Astrocyte (in vitro differentiated cells and primary cell): ENCODE data around the gene EFTUD2. TPM values are rescaled to one million over a fixed set of nuclear protein-coding genes. Genes with fewer than 3 reads are reported as not detected.

ENCODE experiments used
- DNase-seq: peaks from one replicate; pipeline ENCODE4 v3.0.0-alpha.2; 2010; ENCODE audit warnings: low read depth
- FAIRE-seq: peaks from 2 replicates; lab custom pipeline; 2011; peaks lifted over from hg19 to GRCh38; lab: Jason Lieb, UNC
- H2AFZ ChIP-seq: 2 replicates; pipeline ENCODE4 v1.6.0; 2012; ENCODE audit warnings: low read depth, low read length, inconsistent platforms
- H3K27ac ChIP-seq: 2 replicates; pipeline ENCODE4 v1.5.1; 2011; ENCODE audit warnings: low read depth, low read length, inconsistent platforms
- H3K27me3 ChIP-seq: 2 replicates; pipeline ENCODE4 v1.6.0; 2011; ENCODE audit warnings: low read length, inconsistent platforms; ENCODE audit not compliant: insufficient read depth
- H3K36me3 ChIP-seq: 2 replicates; pipeline ENCODE4 v1.5.1; 2011; ENCODE audit warnings: low read length, inconsistent platforms; ENCODE audit not compliant: insufficient read depth
- H3K4me1 ChIP-seq: 2 replicates; pipeline ENCODE4 v1.5.1; 2011; ENCODE audit warnings: low read length, inconsistent platforms; ENCODE audit not compliant: insufficient read depth
- H3K4me2 ChIP-seq: 2 replicates; pipeline ENCODE4 v1.6.0; 2012; ENCODE audit warnings: low read length, inconsistent platforms
- H3K4me3 ChIP-seq: 2 replicates; pipeline ENCODE4 v1.5.1; 2011; ENCODE audit warnings: low read depth, mild to moderate bottlenecking, low read length, inconsistent platforms; ENCODE audit not compliant: insufficient read depth
- H3K79me2 ChIP-seq: 2 replicates; pipeline ENCODE4 v1.6.0; 2012; ENCODE audit warnings: mild to moderate bottlenecking, low read length, inconsistent platforms; ENCODE audit not compliant: insufficient read depth
- H3K9ac ChIP-seq: 2 replicates; pipeline ENCODE4 v1.6.0; 2012; ENCODE audit warnings: mild to moderate bottlenecking, low read length, inconsistent platforms
- H3K9me3 ChIP-seq: 2 replicates; pipeline ENCODE4 v1.5.1; 2012; ENCODE audit warnings: low read depth, mild to moderate bottlenecking, low read length, inconsistent platforms; ENCODE audit not compliant: insufficient read depth
- H4K20me1 ChIP-seq: 2 replicates; pipeline ENCODE4 v1.6.0; 2012; ENCODE audit warnings: low read length, inconsistent platforms; ENCODE audit not compliant: insufficient read depth
- H3K27ac Mint-ChIP-seq: one replicate; pipeline ENCODE4 v1.8.0; 2021; ENCODE audit warnings: mild to moderate bottlenecking, mixed read lengths; ENCODE audit not compliant: unreplicated experiment
- H3K27me3 Mint-ChIP-seq: one replicate; pipeline ENCODE4 v1.8.0; 2021; ENCODE audit warnings: low read depth, mixed read lengths; ENCODE audit not compliant: unreplicated experiment
- H3K36me3 Mint-ChIP-seq: one replicate; pipeline ENCODE4 v1.8.0; 2021; ENCODE audit warnings: low read depth, mixed read lengths; ENCODE audit not compliant: unreplicated experiment
- H3K4me1 Mint-ChIP-seq: one replicate; pipeline ENCODE4 v1.8.0; 2021; ENCODE audit warnings: low read depth, mixed read lengths; ENCODE audit not compliant: unreplicated experiment
- H3K4me3 Mint-ChIP-seq: one replicate; pipeline ENCODE4 v1.8.0; 2021; ENCODE audit warnings: mild to moderate bottlenecking, moderate library complexity, mixed read lengths; ENCODE audit not compliant: unreplicated experiment
- H3K9me3 Mint-ChIP-seq: one replicate; pipeline ENCODE4 v1.8.0; 2021; ENCODE audit warnings: mild to moderate bottlenecking, mixed read lengths; ENCODE audit not compliant: unreplicated experiment
- EZH2 ChIP-seq: IDR thresholded peaks from 2 replicates; pipeline ENCODE4 v1.6.1; 2012; ENCODE audit warnings: mild to moderate bottlenecking, low read length, inconsistent platforms; ENCODE audit not compliant: insufficient read depth
- total RNA-seq: library from RNA; stranded (reverse); gene quantifications from 2 replicates; pipeline ENCODE4 v1.2.1, GENCODE V29; 2021
- TF ChIP-seq, protein P1 (sequence below): IDR thresholded peaks from 2 replicates; pipeline ENCODE4 v1.5.1; 2011; ENCODE audit warnings: low read depth, mild to moderate bottlenecking, inconsistent platforms, low read length, moderate library complexity; ENCODE audit not compliant: insufficient read depth

EFTUD2 gene
- total RNA-seq, 1 donor from 2014 or later = 129 TPM

DNA sequence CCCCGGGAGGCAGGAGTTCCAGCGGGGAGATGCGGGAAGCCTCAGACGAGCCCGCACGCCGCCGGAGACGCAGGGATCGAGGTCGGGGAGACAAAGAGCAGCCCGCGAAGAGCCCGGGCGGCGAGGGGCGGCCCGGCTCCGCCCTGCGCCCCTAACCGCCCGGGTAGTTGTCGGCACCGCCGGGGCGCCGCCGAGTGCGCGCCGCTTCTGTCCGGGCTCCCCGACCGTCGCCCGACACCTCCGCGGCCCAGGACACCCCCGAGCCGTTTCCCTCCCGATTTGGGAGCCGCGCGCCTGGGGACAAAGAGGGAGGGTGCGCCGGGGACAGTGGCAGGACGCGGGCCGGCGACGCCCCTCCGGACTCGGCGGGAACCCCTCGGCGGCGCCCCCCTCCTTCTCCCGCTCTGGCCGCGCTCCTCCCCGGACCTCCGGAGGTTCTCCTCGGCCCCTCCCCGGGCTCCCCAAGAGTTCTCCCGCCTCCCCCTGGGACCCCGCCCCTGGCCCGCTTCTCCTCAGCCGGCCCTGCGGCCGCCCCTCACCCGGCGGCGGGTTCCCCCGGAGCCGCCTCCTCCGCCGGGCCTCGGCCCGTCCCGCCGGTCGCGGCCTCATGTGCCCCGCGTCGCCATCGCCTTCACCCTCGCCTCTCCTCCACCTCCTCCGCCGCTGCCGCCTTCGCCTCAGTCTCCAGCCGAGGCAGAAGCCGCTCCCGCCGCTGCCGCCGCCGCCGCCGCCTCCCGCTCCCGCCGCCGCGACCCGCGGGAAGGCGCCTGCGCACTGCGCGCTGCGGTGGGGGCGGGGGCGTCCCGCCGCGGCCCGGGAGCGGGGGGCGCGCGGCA is 69.5 kb downstream of the EFTUD2 start, which contains the start of gene GJC1:
Gene GJC1 (minus strand): TSS at position 765 of the 836 bp plus-strand sequence. CDS start 24,470 bp downstream, outside the sequence.
- peaks cover 8% of the 10 kb centered on the region for H3K4me1 ChIP-seq
- H3K9ac ChIP-seq = peak within 1 kb of the TSS; percentile 94
- H3K4me2 ChIP-seq = peak within 1 kb of the TSS; percentile 90
- peaks cover 3% of the 10 kb centered on the region for H3K27me3 Mint-ChIP-seq
- peak within 1 kb of the TSS; percentile 84 for H3K27ac ChIP-seq
- H3K36me3 ChIP-seq = no peaks in the 10 kb centered on the region
- no peak for DNase-seq
- peak within 1 kb of the TSS; percentile 99 for H3K4me3 Mint-ChIP-seq
- peaks cover 7% of the 10 kb centered on the region for H3K4me1 Mint-ChIP-seq
- no peaks in the 10 kb centered on the region for H3K36me3 Mint-ChIP-seq
- peaks cover 17% of the 10 kb centered on the region for H4K20me1 ChIP-seq
- H2AFZ ChIP-seq = peak within 1 kb of the TSS; percentile 93
- no peaks in the 10 kb centered on the region for H3K9me3 Mint-ChIP-seq
- H3K4me3 ChIP-seq = peak within 1 kb of the TSS; percentile 97
- H3K79me2 ChIP-seq = peaks cover 51% of the 10 kb centered on the region
- H3K27ac Mint-ChIP-seq = peak within 1 kb of the TSS; percentile 92
- no peak for FAIRE-seq
- no peaks in the 10 kb centered on the region for H3K27me3 ChIP-seq
- H3K9me3 ChIP-seq = no peaks in the 10 kb centered on the region
- TF ChIP-seq, protein P1, sequence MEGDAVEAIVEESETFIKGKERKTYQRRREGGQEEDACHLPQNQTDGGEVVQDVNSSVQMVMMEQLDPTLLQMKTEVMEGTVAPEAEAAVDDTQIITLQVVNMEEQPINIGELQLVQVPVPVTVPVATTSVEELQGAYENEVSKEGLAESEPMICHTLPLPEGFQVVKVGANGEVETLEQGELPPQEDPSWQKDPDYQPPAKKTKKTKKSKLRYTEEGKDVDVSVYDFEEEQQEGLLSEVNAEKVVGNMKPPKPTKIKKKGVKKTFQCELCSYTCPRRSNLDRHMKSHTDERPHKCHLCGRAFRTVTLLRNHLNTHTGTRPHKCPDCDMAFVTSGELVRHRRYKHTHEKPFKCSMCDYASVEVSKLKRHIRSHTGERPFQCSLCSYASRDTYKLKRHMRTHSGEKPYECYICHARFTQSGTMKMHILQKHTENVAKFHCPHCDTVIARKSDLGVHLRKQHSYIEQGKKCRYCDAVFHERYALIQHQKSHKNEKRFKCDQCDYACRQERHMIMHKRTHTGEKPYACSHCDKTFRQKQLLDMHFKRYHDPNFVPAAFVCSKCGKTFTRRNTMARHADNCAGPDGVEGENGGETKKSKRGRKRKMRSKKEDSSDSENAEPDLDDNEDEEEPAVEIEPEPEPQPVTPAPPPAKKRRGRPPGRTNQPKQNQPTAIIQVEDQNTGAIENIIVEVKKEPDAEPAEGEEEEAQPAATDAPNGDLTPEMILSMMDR = no peak
- no peak for TF ChIP-seq EZH2

DNA sequence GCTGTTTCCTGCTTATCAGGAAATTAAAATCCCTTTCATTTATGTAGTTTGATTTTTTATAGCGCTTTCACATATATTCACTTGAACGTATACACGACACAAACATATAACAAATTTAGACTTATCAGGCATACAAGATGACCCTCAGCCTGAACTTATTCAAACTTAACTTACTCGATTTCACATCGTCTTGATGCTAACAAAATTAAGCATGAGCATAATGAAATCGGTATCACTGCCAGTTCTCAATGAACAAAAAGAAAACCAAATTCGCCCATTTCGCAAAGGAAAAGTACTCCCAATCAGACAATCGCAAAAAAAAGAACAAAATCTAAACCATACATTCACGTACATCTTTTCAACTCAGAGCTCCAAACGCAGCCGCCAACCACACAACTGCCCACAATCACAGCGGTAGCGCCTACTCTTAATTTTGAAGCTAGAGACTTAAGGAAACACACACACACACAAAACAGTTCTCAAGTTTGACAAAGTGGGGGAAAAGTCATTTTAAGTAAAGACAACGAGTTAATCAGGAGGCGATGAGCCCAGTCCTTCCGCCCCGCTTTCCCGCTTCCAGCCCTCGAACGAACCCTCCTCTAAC is 70.2 kb downstream of the EFTUD2 start:
- Histone ChIP-seq H3K27ac (peak overlapping the region; percentile 84), H3K4me3 (peak overlapping the region; percentile 97), H2AFZ (peak overlapping the region; percentile 57), H3K9ac (peak overlapping the region; percentile 94), H3K79me2 (peaks cover 58% of the 10 kb centered on the region), H3K36me3 (no peaks in the 10 kb centered on the region), H3K9me3 (no peaks in the 10 kb centered on the region), H3K4me1 (peaks cover 8% of the 10 kb centered on the region), H4K20me1 (peaks cover 17% of the 10 kb centered on the region), H3K4me2 (peak overlapping the region; percentile 90), H3K27me3 (no peaks in the 10 kb centered on the region)
- no peak for DNase-seq
- H3K27me3 Mint-ChIP-seq = peaks cover 3% of the 10 kb centered on the region
- FAIRE-seq = no peak
- no peaks in the 10 kb centered on the region for H3K36me3 Mint-ChIP-seq
- H3K4me1 Mint-ChIP-seq = peaks cover 7% of the 10 kb centered on the region
- TF ChIP-seq, protein P1 = no peak
- no peak for TF ChIP-seq EZH2
- no peaks in the 10 kb centered on the region for H3K9me3 Mint-ChIP-seq
- H3K27ac Mint-ChIP-seq = peak overlapping the region; percentile 92
- peak overlapping the region; percentile 99 for H3K4me3 Mint-ChIP-seq
